ENCODE results near the gene PROM2.

GRCh38 chr2:95305380-95306061 lies 31.3 kb downstream of the PROM2 start:
- no peak for TF ChIP-seq RCOR1 (conservative IDR thresholded peaks at IDR 0.05; ENCODE audit: low read depth, low read length)
- no peak for TF ChIP-seq USF1 (IDR thresholded peaks at IDR 0.05; ENCODE audit: borderline replicate concordance, extremely low read length, insufficient read depth, low read depth, low read length)
- TF ChIP-seq USF2 (IDR thresholded peaks at IDR 0.05; ENCODE audit: borderline replicate concordance, low read depth, low read length), result no peak
- TF ChIP-seq CUX1 (IDR thresholded peaks at IDR 0.05; ENCODE audit: insufficient replicate concordance, low read depth, low read length), result no peak
- TF ChIP-seq CTCF (IDR thresholded peaks at IDR 0.05 in 2 of 3, conservative IDR thresholded peaks at IDR 0.05 in 1 of 3; ENCODE audit: control insufficient read depth in 2 of 3, extremely low read depth in 1 of 3, insufficient read depth in 1 of 3, low read depth in 3 of 3, low read length in 3 of 3), result no peak
- no peak for TF ChIP-seq TARDBP (IDR thresholded peaks at IDR 0.05; ENCODE audit: borderline replicate concordance)
